ENCODE results near the gene RABIF.
"Not testable (repeated sequence)": the region's sequence is repeated elsewhere in the genome, so short reads cannot be mapped to it uniquely, and the experiment has no call there.

Gene RABIF

DNA sequence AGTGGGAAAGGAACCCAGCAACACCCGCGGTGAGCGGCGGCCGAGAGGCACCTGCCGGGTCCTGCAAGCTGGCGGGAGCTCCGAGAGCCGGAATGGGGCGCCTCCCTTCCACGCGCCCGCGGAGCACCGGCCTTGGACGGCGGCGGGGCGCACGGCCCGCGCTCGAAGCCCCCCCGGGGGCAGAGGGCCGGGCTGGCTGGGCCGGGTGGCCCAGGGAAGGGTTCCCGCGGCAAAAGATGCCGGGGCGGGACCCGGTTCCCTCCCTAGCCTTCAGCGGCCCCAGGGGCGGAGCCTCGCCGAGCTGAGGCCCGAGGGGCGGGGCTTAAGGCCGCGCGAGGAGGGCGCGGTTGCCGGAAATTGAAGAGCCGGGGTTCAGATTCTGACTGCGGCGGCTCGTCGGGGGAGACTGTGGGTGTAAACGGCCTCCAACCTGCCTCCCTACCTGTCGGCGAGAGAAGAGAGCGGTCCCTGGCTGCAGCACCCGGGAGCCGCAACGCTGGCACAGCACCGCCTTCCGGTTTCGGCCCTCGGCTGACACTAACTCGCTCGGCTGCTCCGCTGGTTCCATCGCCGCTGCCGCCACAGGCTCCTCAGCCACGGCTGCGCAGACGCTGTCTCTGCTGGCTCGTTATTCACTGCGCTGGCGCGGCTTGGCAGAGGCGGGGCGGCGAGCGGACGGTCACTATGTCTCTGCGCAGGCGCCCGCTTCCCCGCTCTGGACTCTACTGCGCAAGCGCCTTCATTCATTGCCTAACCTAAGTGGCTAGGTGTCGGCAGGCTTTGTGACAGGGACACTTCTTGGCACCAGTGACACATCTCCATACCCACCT is at the start of gene RABIF:
TSS of gene RABIF (minus strand) at position 619 of the 830 bp plus-strand sequence. CDS start at position 568, 51 bp downstream.
- DNase-seq = peak; percentile 64 to 98 (median 91)

GRCh38 chr1:202938287-202938925 is 49.5 kb upstream of the RABIF start:
- no peak for DNase-seq

GRCh38 chr1:202936409-202936808 is 47.5 kb upstream of the RABIF start:
- not testable (repeated sequence) for DNase-seq

- DNase-seq = no peak
Measured at GRCh38 chr1:202935844-202936243, 46.9 kb upstream of the RABIF start.

DNA sequence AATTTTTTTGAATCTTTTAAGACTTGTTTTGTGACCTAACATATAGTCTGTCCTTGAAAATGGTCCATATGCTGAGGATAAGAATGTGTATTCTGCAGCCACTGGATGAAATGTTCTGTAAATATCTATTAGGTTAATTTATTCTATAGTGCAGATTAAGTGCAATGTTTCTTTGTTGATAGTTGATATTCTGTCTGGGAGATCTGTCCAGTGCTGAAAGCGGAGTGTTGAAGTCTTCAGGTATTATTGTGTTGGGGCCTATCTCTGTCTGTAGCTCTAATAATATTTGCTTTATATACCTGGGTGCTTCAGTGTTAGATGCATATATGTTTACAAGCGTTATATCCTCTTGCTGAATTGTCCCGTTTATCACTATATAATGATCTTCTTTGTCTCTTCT is 45.8 kb upstream of the RABIF start:
- DNase-seq = no peak

GRCh38 chr1:202932476-202932875 is 43.5 kb upstream of the RABIF start:
- no peak for DNase-seq

DNA sequence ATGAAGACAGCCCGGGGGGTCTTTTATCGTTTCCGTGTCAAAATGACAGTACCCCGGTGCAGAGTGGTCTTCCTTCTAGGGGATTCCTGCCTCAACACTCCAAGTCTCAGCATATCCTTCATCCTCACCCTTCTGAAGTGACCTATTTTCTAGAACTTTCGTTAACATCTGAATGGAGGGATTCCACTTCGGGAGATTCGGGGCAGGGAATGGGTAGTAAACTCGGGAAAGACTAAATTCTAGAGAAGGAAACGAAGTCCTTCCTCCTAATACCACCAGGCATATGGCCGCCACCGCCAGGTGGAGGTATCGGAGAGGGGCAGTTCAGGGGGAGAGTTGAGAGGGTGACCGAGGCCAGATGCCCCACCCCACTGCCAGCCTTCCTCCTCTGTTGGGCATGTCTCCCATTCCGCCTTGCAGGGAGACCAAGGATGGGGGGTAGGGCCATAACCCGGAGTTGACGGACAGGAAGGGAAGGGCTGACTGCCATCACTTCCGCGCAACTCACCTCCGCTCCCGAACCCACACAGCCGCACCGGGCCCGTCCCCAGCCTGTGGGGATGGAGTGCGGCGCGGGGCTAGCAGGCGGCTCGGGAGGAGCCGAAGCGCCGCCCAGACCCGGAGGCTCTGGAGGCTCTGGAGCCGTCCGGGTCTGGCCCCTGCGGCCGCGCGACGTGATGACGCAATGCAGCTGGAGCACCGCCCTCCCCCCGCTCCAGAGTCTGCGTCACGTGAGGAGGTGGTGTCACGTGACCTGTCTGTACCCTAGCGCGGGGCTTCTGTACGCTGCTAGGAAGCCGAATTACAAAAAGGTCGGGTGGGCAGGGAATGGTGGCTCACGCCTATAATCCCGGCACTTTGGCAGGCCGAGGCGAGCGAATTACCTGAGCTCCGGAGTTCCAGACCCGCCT is 37.9 kb upstream of the RABIF start, which contains the start of gene KLHL12:
TSS of gene KLHL12 (minus strand) at position 654 of the 911 bp plus-strand sequence. CDS start 2,072 bp downstream, outside the sequence.
- peak; percentile 76 to 97 (median 91) for DNase-seq

DNA sequence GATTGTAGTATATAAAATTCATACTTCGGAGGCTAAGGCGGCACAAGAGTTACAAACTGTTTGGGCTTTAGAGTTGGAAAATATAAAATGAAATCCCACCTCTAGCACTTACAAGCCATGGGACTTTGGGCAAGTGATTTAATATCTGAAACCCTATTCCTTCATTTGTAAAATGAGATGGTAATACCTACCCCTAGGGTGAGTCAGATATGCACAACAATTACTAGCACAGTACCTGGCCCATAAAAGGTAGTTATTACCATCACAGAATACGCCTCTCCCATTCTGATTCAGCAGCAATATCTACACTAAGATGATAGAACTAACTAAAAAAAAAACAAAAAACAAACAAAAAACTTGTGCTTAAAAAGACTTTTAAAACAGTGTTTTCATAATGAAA is 34.6 kb upstream of the RABIF start:
- no peak for DNase-seq

- DNase-seq = no peak
Measured at GRCh38 chr1:202919615-202920014, 30.7 kb upstream of the RABIF start.

DNA sequence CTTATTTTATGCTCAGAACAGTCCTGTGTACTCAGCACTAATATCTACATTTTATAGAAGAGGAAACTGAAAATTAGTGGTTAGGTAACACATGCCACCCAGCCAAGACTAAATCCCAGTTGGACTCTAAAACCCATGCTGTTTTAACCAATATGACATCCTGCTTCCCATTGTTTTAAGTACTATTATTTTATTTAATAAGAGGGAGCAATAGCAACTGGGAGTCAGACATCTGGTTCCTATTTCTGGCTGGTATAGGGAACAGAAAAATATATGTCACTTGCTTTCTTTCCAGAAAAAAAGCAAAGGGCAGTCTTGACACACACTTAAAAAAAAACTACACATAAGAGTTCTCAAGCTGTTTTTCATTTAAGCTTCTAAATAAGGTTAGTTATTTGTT is 26.2 kb upstream of the RABIF start:
- DNase-seq = no peak

DNA sequence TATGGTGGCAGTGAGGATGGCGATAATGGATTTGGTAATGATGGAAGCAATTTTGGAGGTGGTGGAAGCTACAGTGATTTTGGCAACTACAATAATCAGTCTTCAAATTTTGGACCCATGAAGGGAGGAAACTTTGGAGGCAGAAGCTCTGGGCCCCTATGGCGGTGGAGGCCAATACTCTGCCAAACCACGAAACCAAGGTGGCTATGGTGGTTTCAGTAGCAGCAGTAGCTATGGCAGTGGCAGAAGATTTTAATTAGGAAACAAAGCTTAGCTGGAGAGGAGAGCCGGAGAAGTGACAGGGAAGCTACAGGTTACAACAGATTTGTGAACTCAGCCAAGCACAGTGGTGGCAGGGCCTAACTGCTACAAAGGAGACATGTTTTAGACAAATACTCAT is 23.5 kb upstream of the RABIF start:
- DNase-seq = not testable (repeated sequence)

DNA sequence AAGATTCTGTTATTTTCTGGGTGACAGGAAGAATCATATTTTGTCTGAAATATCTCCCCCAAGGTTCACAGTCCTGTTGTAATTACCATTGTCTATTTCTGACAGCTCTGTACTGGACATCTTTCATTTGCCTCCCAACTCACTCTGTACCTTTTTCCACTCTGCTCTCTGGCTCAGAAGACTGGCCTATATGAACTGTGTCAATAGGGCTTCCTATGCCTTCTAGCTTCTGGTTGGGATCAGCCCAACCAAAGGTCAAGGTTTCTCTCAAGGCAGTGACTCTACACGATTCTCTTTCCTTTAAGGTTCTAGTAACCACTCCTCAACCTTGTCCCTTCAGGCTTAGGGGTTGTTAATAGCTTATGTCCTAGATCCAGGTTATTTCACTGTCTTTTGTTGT is 20.5 kb upstream of the RABIF start:
- DNase-seq = no peak

GRCh38 chr1:202908998-202909397 is 20.0 kb upstream of the RABIF start:
- DNase-seq = no peak

DNA sequence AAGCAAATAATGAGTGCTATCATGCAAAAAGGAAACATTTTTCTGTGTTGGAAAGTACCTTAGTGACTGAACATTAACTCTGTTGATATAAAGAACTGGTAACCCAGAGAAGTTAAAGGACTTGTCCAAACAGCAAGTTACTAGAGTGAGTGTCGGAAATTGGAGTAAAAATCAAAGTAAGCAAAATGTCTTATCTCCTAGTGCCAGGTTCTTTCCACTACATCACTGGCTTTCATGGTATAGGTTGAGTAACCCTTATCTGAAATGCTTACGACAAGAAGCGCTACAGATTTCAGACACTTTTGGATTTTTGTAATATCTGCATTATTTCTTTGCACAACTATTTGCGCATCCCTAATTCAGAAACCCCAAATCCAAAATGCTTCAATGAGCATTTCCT is 16.4 kb upstream of the RABIF start:
- no peak for DNase-seq

- not testable (repeated sequence) for DNase-seq
Measured at GRCh38 chr1:202903808-202904207, 14.9 kb upstream of the RABIF start.

DNA sequence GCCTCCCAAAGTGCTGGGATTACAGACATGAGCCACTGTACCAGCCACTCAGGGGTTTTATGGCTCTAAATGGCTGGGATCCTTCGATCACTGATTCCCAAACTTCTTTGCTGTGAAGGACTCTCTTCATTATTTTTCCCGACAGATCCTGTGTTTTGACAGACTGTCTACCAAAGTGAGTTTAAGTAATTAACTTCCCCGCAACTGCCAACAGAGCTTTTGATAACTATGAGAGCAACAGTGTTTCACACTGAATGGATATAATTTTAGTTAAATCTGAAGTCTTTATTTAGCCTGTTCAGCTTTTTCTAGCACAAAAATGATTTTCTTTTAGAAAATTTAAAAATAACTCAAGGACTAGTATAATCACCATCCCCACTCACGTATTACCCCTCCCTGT is 12.6 kb upstream of the RABIF start:
- DNase-seq = no peak

DNA sequence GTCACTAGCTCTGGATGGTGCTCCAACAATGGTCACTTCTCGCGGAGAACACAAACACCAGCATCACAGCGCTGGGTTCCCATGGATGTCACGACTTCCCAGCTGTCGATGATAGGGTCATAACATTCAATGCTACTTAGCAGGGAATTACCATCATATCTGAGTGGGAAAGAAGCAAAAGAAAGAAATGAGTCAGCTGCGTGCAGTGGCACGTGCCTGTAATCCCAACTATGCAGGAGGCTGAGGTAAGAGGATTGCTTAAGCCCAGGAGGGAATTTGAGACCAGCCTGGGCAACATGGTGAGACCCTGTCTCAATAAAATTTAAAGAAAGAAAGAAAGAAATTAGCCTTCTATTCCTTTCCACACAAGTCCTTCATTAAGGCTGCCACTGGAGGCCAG is 3.6 kb upstream of the RABIF start:
- DNase-seq = no peak

GRCh38 chr1:202890392-202890791 is 1.4 kb upstream of the RABIF start:
- DNase-seq = no peak

GRCh38 chr1:202888221-202888530 is 773 bp downstream of the RABIF start:
- DNase-seq = no peak

GRCh38 chr1:202880961-202881460 is 7.9 kb downstream of the RABIF start:
- no peak for DNase-seq

DNA sequence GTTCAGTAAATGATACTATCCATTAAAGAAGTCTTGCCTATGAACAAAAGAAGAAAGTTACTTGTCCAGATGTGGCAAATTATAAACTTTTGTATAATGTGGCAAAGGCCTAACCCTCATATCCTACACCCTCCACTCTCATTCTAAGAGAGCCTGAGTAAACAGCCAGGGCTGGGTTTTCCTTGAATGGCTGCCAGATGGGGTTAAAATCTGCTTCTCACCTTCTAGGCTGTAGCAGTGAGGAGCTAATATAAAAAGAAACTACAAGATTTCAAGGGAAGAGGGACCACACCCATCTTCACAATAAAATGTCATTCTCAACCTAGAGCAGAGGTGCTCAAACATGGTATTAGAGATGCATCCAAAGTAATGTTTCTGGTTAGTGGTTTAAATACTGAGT is 8.9 kb downstream of the RABIF start:
- no peak for DNase-seq

GRCh38 chr1:202879128-202879527 is 9.8 kb downstream of the RABIF start:
- no peak for DNase-seq
